Activated T-helper 1 cell treated with anti-CD3 and anti-CD28 coated beads, Interleukin-12 subunit alpha, Interleukin-12 subunit beta, Interleukin-2, Interleukin-4 antibody, amounts not matched to agents 30 ng/mL and 10 ng/mL and 1 ng/mL, durations not matched to agents 14 hours and 24 hours and 36 hours (primary cell): ENCODE results near the gene RNF224. TPM values are rescaled to one million over a fixed set of nuclear protein-coding genes. Genes with fewer than 3 reads are reported as not detected.
A peak's percentile ranks its signal among the peaks of the same experiment; 100 is the strongest.

ENCODE experiments used
- DNase-seq: peaks from one replicate; pipeline ENCODE4 v3.0.0; 2021; ENCODE audit warnings: low spot score
- H3K27ac Mint-ChIP-seq: one replicate; pipeline ENCODE4 v1.8.0; 2021; ENCODE audit warnings: mild to moderate bottlenecking, mixed read lengths
- H3K27me3 Mint-ChIP-seq: one replicate; pipeline ENCODE4 v1.8.0; 2022; ENCODE audit warnings: mild to moderate bottlenecking, moderate library complexity, mixed read lengths; ENCODE audit not compliant: insufficient read depth
- H3K36me3 Mint-ChIP-seq: one replicate; pipeline ENCODE4 v1.8.0; 2021; ENCODE audit warnings: low read depth, mixed read lengths
- H3K4me1 Mint-ChIP-seq: one replicate; pipeline ENCODE4 v1.8.0; 2021; ENCODE audit warnings: low read depth, mixed read lengths
- H3K4me3 Mint-ChIP-seq: one replicate; pipeline ENCODE4 v1.8.0; 2021; ENCODE audit warnings: mild to moderate bottlenecking, moderate library complexity, mixed read lengths
- H3K9me3 Mint-ChIP-seq: one replicate; pipeline ENCODE4 v1.8.0; 2021; ENCODE audit warnings: mixed read lengths
- intact Hi-C: fragments of 100-400 bp; cut with micrococcal nuclease; formaldehyde crosslinking; loops from one replicate; pipeline ENCODE4 v1.15.1; 2024
- total RNA-seq: library from RNA; stranded (reverse); gene quantifications from 2 replicates; pipeline ENCODE4 v1.2.3, GENCODE V29; 2022

The RNF224 gene
- total RNA-seq, 1 donor from 2014 or later, result 0.29 TPM

DNA sequence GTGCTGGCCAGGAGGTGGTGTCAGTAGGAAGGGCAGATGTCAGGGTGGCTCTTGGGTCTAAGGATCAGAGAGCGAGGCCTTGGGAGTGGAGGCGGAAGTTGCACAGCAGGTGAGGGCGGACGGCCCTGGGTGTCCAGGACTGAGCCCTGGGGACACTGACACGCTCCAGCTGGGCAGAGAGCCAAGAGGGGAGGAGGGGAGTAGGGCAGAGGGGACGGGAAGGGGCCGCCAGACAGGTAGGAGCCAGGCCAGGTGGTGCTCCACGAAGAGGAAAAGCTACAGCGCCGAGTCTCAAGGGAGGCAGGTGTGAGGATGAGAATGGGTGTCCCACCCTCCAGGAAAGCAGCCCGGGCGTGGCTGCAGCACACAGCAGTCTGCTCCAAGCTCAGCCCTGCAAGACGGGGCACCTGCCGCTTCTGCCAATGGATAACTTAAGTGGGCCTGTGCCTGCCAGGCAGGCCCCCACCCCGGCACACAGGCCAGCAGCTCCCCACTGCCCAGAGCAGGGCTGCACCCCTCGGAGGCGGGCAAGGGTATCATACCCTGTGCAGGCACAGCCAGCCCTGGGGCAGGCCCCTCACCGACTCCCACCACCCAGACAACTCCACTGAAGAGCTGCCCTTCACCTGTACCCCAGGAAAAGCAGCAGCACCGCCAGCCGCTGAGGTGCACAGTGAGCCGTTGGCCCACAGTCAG lies 31.6 kb upstream of the RNF224 start:
- peak overlapping the region; percentile 26 for H3K4me3 Mint-ChIP-seq
- DNase-seq, result no peak
- no peaks in the 10 kb centered on the region for H3K27me3 Mint-ChIP-seq
- intact Hi-C loops, result no loop called here
- no peaks in the 10 kb centered on the region for H3K9me3 Mint-ChIP-seq
- H3K36me3 Mint-ChIP-seq, result peaks cover 2% of the 10 kb centered on the region
- H3K4me1 Mint-ChIP-seq, result no peaks in the 10 kb centered on the region
- H3K27ac Mint-ChIP-seq, result no peak overlapping the region

DNA sequence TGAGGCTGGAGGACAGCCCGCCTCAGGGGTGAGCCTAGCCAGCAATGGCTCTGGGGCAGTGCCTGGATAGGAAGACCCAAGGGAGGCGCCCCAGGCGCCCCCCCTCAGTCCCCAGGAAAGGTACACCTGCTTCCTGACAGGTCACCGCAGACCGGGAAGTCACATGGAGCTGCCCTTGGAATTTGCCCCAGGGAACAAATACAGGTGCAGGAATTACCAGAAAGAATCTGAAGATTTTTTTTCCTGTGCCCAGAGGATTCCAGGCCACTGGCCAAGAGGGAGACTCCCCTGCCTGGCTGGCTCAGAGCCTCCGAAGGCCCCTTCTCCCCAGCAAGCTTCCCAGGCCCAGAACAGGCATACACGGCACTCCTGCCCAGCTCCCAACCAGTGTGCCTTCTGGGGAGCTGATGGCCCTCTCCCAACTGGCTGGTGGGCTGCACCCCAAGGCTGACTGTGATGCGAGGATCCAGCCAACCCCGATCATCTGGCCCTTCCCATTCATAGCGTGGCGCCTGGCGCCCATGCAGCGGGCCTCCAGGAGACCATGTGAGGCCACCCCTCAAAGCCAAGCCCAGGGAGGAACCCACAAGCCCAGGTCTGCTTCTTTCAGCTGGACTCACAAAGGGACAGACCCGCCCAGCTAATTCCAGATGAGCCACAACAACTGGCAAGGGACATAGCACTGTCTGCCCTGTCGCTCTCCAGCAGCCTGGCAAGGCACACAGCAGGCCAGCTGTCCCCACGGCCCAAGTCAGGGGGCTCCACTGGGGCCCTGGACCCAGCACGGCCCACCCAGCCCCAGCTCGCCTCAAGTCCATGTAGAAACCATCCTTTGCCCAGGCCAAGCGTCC lies 29.0 kb upstream of the RNF224 start:
- peaks cover 4% of the 10 kb centered on the region for H3K36me3 Mint-ChIP-seq
- intact Hi-C loops, result no loop called here
- peak overlapping the region; percentile 60 for H3K4me3 Mint-ChIP-seq
- no peak overlapping the region for H3K27ac Mint-ChIP-seq
- no peaks in the 10 kb centered on the region for H3K27me3 Mint-ChIP-seq
- no peaks in the 10 kb centered on the region for H3K9me3 Mint-ChIP-seq
- H3K4me1 Mint-ChIP-seq, result peaks cover 11% of the 10 kb centered on the region
- no peak for DNase-seq

DNA sequence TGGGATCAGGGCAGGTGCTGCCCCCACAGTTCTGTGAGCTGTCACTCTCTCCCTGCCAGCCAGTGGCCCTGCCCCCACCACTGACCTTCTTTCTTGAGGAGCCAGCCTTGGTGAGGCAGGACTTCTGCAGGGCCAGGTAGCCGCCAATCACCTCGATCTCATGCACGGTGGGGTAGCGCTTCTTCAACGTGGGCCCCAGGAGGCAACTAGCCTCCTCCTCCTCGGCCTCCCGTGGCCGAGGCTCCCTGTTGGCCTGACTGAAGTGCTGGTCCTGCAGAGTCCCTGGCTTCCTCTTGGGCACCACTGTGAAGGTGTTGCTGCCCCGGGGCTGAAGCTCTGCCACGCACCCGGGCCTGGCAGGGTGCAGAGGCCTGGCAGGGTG lies 28.4 kb upstream of the RNF224 start:
- peaks cover 13% of the 10 kb centered on the region for H3K4me1 Mint-ChIP-seq
- intact Hi-C loops, result no loop called here
- H3K9me3 Mint-ChIP-seq, result no peaks in the 10 kb centered on the region
- H3K27me3 Mint-ChIP-seq, result no peaks in the 10 kb centered on the region
- peak overlapping the region; percentile 60 for H3K4me3 Mint-ChIP-seq
- H3K27ac Mint-ChIP-seq, result no peak overlapping the region
- no peak for DNase-seq
- peaks cover 4% of the 10 kb centered on the region for H3K36me3 Mint-ChIP-seq

DNA sequence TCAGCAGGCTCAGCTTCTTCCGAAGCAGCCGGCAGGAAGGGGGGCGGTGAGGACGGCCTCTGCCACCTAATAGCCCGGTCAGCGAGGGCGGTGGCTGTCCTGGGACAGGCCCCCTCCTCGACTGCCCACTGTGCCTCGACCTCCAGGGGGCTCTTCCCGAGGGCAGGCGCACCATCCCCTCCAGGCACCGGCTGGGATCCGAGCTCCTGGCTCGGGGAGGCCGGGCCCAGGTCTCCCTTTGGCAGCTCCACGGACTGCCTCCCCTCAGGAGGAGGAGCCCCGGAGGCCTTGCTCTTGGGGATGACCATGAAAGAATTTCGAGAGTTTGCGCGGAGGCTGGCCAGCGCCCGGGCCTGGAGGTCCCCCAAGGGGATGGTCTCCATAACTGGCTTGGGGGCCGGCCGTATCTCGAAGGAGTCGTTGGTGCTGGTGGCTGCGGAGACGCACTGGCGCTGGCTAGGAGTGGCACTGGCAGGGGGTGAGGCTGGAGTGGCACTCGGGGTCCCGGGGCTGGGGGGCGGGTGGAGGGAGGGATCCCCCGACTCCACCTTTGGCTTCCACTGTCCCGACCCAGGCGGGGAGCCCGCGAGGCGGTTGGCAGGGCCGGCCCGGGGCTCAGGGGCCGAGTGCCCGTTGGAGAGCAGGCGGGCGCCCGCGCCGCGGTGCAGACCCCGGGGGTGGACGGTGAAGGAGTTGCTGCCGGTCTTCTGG lies 27.7 kb upstream of the RNF224 start:
- DNase-seq, result no peak
- intact Hi-C loops, result loop anchor here (1.0 kb wide), 6 partner anchors 11 to 70 kb away; partner anchors contain the start of genes ANAPC2, SSNA1 and TUBB4B
- H3K36me3 Mint-ChIP-seq, result peaks cover 5% of the 10 kb centered on the region
- no peaks in the 10 kb centered on the region for H3K27me3 Mint-ChIP-seq
- peaks cover 20% of the 10 kb centered on the region for H3K4me1 Mint-ChIP-seq
- peak overlapping the region; percentile 85 for H3K4me3 Mint-ChIP-seq
- no peaks in the 10 kb centered on the region for H3K9me3 Mint-ChIP-seq
- H3K27ac Mint-ChIP-seq, result no peak overlapping the region

DNA sequence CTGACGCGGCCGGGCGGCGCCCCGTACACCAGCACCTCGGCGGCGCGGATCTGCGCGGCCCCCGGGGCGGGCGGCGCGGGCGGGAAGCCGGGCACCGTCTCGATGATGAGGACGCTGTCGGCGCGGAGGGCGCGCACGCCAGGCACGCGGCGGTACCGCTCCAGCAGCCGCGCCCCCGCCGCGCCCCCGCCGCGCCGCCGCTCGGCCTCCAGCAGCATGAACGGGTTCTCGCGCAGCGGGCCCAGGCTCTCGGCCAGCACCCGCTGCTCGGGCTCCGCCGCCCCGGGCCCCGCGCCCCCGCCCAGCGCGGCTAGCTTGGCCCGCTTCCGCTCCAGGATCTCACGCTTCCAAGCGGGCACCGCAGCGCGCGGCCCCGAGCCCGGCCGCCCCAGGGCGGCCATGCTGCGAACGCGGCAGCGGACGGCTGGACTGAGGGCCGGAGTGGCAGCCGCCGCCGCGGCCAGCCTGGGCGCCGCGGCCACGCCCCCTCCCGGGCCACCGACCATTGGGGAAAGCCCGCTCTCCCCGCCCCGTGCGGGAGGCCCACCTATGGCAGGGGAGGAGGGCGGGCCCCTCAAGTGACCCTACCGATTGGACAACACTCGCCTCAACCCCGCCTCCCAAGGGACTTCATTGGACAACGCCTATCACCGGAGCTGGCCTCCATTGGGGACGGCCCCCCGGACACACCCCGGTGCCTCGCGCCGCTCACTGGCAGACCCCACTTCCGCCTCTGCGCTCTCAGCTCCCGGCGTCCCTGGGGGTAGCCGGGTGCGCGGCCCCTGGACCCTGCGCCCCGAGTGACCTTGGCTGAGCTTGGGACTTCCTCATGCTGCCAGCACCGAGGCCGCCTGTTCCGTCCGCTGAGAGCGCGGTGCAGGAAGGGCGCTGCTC lies 26.7 kb upstream of the RNF224 start, which contains the start of gene TPRN:
Gene TPRN, minus strand, starts transcription at position 431 of the 894 bp plus-strand sequence. Its CDS starts 30 bp downstream, at position 401.
- intact Hi-C loops, result loop anchor here (1.0 kb wide), 6 partner anchors 12 to 71 kb away; partner anchors contain the start of genes ANAPC2, SSNA1 and TUBB4B
- Mint-ChIP-seq H3K9me3 (no peaks in the 10 kb centered on the region), H3K4me1 (peaks cover 23% of the 10 kb centered on the region), H3K36me3 (peaks cover 5% of the 10 kb centered on the region), H3K27me3 (no peaks in the 10 kb centered on the region), H3K27ac (peak within 1 kb of the TSS; percentile 75), H3K4me3 (peak within 1 kb of the TSS; percentile 85)
- peak; percentile 99 for DNase-seq

DNA sequence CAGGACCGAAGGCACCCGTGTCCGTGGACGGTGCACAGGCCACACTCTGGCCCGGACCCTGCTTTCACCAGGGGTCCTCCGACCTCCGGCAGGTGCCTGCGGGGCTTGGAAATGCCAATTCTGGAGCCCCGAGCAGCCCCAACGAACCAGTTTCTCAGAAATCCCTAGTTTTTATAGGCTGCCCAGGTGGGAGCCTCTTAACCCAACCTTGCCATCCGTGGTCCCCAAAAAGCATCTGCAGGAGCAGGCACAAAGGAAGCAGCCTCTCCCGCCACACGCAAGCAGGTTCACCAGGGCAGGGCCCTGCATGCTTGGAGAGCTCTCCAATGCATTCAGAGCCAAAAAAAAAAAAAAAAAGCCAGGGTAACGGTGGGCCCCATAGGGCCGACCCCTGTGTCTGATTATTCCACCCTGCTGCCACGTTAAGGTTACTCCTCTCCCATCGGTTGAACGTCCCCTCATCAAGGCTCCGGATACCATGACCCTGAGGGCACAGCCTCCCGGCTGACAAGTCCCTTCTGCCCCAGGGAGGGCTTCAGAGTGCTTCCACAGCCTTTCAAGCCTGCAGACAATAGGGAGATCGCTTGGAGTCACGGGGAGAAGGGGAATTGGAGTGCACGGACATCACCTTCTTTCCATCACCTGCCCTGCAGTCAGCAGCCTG lies 26.0 kb upstream of the RNF224 start:
- peaks cover 6% of the 10 kb centered on the region for H3K36me3 Mint-ChIP-seq
- intact Hi-C loops, result no loop called here
- no peak for DNase-seq
- peak overlapping the region; percentile 83 for H3K4me3 Mint-ChIP-seq
- peak overlapping the region; percentile 75 for H3K27ac Mint-ChIP-seq
- peaks cover 28% of the 10 kb centered on the region for H3K4me1 Mint-ChIP-seq
- H3K9me3 Mint-ChIP-seq, result no peaks in the 10 kb centered on the region
- H3K27me3 Mint-ChIP-seq, result no peaks in the 10 kb centered on the region

DNA sequence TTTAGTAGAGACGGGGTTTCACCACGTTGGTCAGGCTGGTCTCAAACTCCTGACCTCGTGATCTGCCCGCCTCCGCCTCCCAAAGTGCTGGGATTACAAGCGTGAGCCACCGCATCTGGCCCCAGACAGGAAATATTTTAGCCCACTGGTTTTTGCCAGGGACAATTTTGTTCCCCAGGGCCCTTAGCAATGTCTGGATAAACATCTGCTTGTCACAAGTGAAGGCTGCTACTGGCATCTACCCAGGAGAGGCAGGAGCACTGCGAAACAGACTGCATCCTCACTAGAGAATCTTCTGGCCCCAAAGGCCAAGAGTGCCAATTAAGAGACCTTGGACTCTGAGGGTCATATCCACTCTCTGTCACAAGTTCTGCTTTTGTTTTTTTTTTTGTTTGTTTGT lies 24.3 kb upstream of the RNF224 start:
- H3K4me1 Mint-ChIP-seq, result peaks cover 42% of the 10 kb centered on the region
- H3K36me3 Mint-ChIP-seq, result peaks cover 16% of the 10 kb centered on the region
- no peak for DNase-seq
- H3K27me3 Mint-ChIP-seq, result no peaks in the 10 kb centered on the region
- H3K9me3 Mint-ChIP-seq, result no peaks in the 10 kb centered on the region
- H3K27ac Mint-ChIP-seq, result no peak overlapping the region
- intact Hi-C loops, result no loop called here
- H3K4me3 Mint-ChIP-seq, result peak overlapping the region; percentile 11

DNA sequence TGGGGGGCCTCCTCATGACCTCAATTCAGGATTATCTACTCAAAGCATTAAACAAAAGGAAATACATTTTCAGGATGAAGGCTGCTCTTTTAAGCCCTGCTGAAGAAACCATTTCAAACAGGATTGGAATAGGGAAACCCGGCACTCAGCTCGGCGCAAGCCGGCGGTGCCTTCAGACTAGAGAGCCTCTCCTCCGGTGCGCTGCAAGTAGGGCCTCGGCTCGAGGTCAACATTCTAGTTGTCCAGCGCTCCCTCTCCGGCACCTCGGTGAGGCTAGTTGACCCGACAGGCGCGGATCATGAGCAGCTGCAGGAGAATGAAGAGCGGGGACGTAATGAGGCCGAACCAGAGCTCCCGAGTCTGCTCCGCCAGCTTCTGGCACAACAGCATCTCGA lies 22.6 kb upstream of the RNF224 start:
- Mint-ChIP-seq H3K9me3 (no peaks in the 10 kb centered on the region), H3K27ac (peak overlapping the region; percentile 87)

DNA sequence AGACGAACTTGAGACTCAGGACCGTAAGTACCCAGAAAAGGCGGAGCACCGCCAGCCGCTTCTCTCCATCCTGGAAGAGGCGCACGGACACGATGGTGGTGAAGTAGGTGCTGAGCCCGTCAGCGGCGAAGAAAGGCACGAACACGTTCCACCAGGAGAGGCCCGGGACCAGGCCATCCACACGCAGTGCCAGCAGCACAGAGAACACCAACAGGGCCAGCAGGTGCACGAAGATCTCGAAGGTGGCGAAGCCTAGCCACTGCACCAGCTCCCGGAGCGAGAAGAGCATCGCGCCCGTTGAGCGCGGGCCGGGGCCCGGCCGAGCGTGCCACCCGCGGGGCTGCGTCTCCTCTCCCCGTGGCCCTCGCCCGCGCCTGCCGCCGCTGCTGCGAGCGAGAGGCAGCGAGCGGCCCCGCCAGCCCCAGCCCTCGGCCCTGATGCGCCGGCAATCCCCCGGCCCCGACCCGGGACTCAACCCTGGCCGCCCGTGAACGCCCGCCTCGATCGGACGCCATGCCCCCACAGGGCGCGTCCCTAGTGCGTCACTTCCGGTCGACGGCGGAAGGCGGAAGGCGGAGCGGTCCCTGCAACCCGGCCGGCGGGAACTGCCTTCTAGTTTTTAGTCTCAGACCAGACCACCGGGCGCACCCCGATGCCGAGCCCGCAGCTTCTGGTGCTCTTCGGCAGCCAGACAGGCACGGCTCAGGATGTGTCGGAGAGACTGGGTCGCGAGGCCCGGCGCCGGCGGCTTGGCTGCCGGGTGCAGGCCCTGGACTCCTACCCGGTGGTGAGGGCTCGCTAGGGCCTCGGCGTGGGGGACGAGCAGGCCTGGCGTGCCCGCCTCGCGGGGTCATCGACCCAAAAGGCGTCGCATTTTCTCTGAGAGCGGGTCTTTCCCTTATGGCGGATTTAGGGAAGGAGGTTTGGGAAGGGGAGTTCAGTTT lies 21.9 kb upstream of the RNF224 start, which contains the start of the genes NDOR1 and TMEM203:
Gene NDOR1, plus strand, starts transcription at position 575 of the 944 bp plus-strand sequence. Its CDS starts 78 bp downstream, at position 653.
Gene TMEM203, minus strand, starts transcription at position 523 of the 944 bp plus-strand sequence. Its CDS starts 234 bp downstream, at position 289.
- peak; percentile 93 for DNase-seq
- intact Hi-C loops, result loop anchor here (1.0 to 2.0 kb wide), 4 partner anchors 17 to 55 kb away; partner anchors contain the start of genes ANAPC2, NELFB and SSNA1
- peaks cover 22% of the 10 kb centered on the region for H3K36me3 Mint-ChIP-seq
- H3K9me3 Mint-ChIP-seq, result no peaks in the 10 kb centered on the region
- H3K27me3 Mint-ChIP-seq, result no peaks in the 10 kb centered on the region
- peak within 1 kb of the TSS; percentile 95 for H3K4me3 Mint-ChIP-seq
- peak within 1 kb of the TSS; percentile 87 for H3K27ac Mint-ChIP-seq
- peaks cover 42% of the 10 kb centered on the region for H3K4me1 Mint-ChIP-seq

More for the DNA sequence above, 22.6 kb upstream of the RNF224 start:
- peaks cover 42% of the 10 kb centered on the region for H3K4me1 Mint-ChIP-seq
- H3K27me3 Mint-ChIP-seq, result no peaks in the 10 kb centered on the region
- H3K36me3 Mint-ChIP-seq, result peaks cover 20% of the 10 kb centered on the region
- DNase-seq, result no peak
- peak overlapping the region; percentile 95 for H3K4me3 Mint-ChIP-seq
- intact Hi-C loops, result loop anchor here (1.0 to 2.0 kb wide), 4 partner anchors 16 to 54 kb away; partner anchors contain the start of genes ANAPC2, NELFB and SSNA1

DNA sequence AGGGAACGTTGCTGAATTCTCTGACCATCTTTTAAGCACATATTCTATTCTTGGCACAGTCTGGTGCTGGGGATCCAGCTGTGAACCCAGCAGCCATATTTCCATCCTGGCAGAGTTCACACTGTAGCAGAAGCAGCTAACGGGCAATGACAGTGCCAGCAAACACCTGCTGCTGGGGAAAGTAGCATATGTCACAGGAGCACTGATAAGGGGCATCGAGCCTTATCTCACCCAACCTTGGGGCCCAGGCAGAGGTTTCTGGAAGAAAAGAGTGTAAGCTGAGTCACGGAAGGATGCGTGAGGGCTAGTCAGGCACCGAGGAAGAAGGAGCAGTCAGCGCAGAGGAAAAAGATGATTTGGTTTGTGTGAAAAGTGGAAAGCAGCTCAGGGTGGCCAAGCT lies 20.7 kb upstream of the RNF224 start:
- DNase-seq, result no peak
- intact Hi-C loops, result no loop called here
- Mint-ChIP-seq H3K9me3 (no peaks in the 10 kb centered on the region), H3K4me3 (peak overlapping the region; percentile 95), H3K4me1 (peaks cover 38% of the 10 kb centered on the region), H3K36me3 (peaks cover 22% of the 10 kb centered on the region), H3K27me3 (no peaks in the 10 kb centered on the region), H3K27ac (peak overlapping the region; percentile 86)
